22Rv1 (cell line): Measurements from ENCODE around the gene NIPAL3.
"Not testable (repeated sequence)": the region's sequence is repeated elsewhere in the genome, so short reads cannot be mapped to it uniquely, and the experiment has no call there.

Source experiments
- H3K27ac ChIP-seq: fragments of 450-650 bp; 2 replicates; pipeline ENCODE4 v1.5.1; 2017
- CTCF ChIP-seq: fragments of 450-650 bp; IDR thresholded peaks from 2 replicates; pipeline ENCODE4 v1.5.1; 2017; ENCODE audit warnings: mild to moderate bottlenecking
- ZFX ChIP-seq: fragments of 450-650 bp; IDR thresholded peaks from 2 replicates; pipeline ENCODE4 v1.6.1; 2017; ENCODE audit warnings: antibody characterized with exemption, borderline replicate concordance

NIPAL3 gene

GRCh38 chr1:24459551-24460266 is 44.1 kb downstream of the NIPAL3 start:
- TF ChIP-seq ZFX = no peak
- no peak for TF ChIP-seq CTCF
- no peak overlapping the region for H3K27ac ChIP-seq

- H3K27ac ChIP-seq = not testable (repeated sequence)
Measured at GRCh38 chr1:24462128-24462527, 46.5 kb downstream of the NIPAL3 start.

GRCh38 chr1:24463776-24464735 is 48.5 kb downstream of the NIPAL3 start:
- TF ChIP-seq CTCF (no peak), ZFX (no peak)
- no peak overlapping the region for H3K27ac ChIP-seq

GRCh38 chr1:24465099-24465498 is 49.5 kb downstream of the NIPAL3 start:
- TF ChIP-seq CTCF (no peak), ZFX (no peak)
- no peak overlapping the region for H3K27ac ChIP-seq

- H3K27ac ChIP-seq = no peak overlapping the region
- TF ChIP-seq ZFX (no peak), CTCF (no peak)
Measured at GRCh38 chr1:24465638-24466037, 50.0 kb downstream of the NIPAL3 start.

- TF ChIP-seq ZFX (no peak), CTCF (no peak)
- H3K27ac ChIP-seq = no peak overlapping the region
Measured at GRCh38 chr1:24468685-24469316, 53.2 kb downstream of the NIPAL3 start.

GRCh38 chr1:24470592-24470991 is 55.0 kb downstream of the NIPAL3 start:
- no peak for TF ChIP-seq CTCF
- no peak for TF ChIP-seq ZFX
- H3K27ac ChIP-seq = no peak overlapping the region
